Prostate gland (tissue), 2 donors: ENCODE results near the gene DLK1. TPM values are rescaled to one million over a fixed set of nuclear protein-coding genes. Genes with fewer than 3 reads are reported as not detected.

ENCODE experiments used
- DNase-seq: peaks from one replicate; pipeline ENCODE4 v3.0.0-alpha.2; 2019; ENCODE audit warnings: low spot score
- H3K27ac ChIP-seq, 2 donors: fragments of 200-600 bp; sonication (generic); 2 replicates each; pipeline ENCODE4 v1.5.1; 2017 to 2019
- H3K27me3 ChIP-seq: fragments of 200-600 bp; sonication (generic); replicated peaks from 2 replicates; pipeline ENCODE4 v1.5.1; 2019; ENCODE audit not compliant: insufficient read depth
- H3K36me3 ChIP-seq, 2 donors: fragments of 200-600 bp; sonication (generic); 1 replicate in 1 of 2; 2 replicates in 1 of 2; pipeline versions ENCODE4 v1.5.1 to v1.8.1; 2017 to 2019
- H3K4me1 ChIP-seq: fragments of 200-600 bp; sonication (generic); replicated peaks from 2 replicates; pipeline ENCODE4 v1.5.1; 2019
- H3K4me3 ChIP-seq, 2 donors: fragments of 200-600 bp; sonication (generic); 2 replicates each; pipeline ENCODE4 v1.5.1; 2017 to 2019
- H3K9me3 ChIP-seq: fragments of 200-600 bp; sonication (generic); 2 replicates; pipeline ENCODE4 v1.5.1; 2017
- CTCF ChIP-seq, 4 experiments: fragments of 200-600 bp in 2 of 4; fragments of 450-650 bp in 2 of 4; sonication (generic) in 2 of 4; IDR thresholded peaks; 1 replicate in 3 of 4; 2 replicates in 1 of 4; pipeline ENCODE4 v1.5.1; 2016 to 2019; ENCODE audit warnings: antibody characterized with exemption in 4 of 4, mild to moderate bottlenecking in 2 of 4, moderate library complexity in 2 of 4
- POLR2A ChIP-seq: fragments of 450-650 bp; IDR thresholded peaks from one replicate; pipeline ENCODE4 v1.6.1; 2016; ENCODE audit warnings: antibody characterized with exemption, mild to moderate bottlenecking
- POLR2AphosphoS5 ChIP-seq: sonication (generic); formaldehyde crosslinking; IDR thresholded peaks from one replicate; pipeline ENCODE4 v1.6.1; 2017; ENCODE audit warnings: antibody characterized with exemption
- WGBS: methylation state at CpG from one replicate; pipeline ENCODE4 v1.1.5; 2018; 5-methylcytosine and 5-hydroxymethylcytosine counted together
- intact Hi-C: fragments of 100-400 bp; cut with DNase I; formaldehyde crosslinking; loops from one replicate; pipeline ENCODE4 v1.14.2; 2022
- total RNA-seq, 2 donors: library from RNA; depleted of rRNA; stranded (reverse); fragments of >200 nt; gene quantifications; one replicate each; pipeline ENCODE4 v1.1.0, GENCODE V29; 2016

The DLK1 gene
- total RNA-seq, 2 donors from 2014 or later: 0.14 to 100.0 TPM

- intact Hi-C loops: no loop called here
- Histone ChIP-seq H3K27ac (no peak overlapping the region), H3K27me3 (no peaks in the 10 kb centered on the region), H3K9me3 (no peaks in the 10 kb centered on the region), H3K4me3 (no peak overlapping the region), H3K4me1 (no peaks in the 10 kb centered on the region), H3K36me3 (no peaks in the 10 kb centered on the region)
- 87% methylated on average over 12 of the region's 12 CpGs for WGBS
- TF ChIP-seq POLR2A: no peak
- TF ChIP-seq POLR2AphosphoS5: no peak
- no peak for TF ChIP-seq CTCF (IDR thresholded peaks at IDR 0.05)
- no peak for DNase-seq
These were observed 9.3 kb upstream of the DLK1 start for GRCh38 chr14:100717386-100717785.

DNA sequence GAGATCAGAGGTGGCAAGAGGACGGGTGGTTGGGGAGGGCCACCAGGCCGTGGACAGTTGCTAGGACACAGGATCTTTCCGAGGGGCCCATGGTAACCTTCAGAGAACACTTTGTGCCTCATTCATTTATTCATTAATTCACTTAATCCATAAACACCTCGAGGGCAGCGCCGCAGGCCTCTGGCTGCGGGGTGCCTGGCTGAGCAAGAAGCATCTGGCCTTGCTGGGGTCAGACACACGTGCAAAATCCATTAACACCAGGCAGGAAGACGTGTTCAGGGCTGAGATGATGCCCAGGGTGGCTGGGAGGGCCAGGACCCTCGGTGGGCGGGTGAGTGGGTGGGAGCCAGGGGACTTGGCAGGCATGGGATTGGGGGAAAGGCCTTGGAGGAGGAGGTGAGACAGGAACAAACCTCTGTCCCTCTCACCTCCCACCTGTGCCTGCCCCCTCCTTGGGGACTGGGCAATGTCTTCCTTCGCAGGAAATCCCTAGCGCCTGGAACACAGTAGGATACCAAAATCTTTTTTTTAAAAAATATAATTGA lies 6.6 kb upstream of the DLK1 start:
- Histone ChIP-seq H3K9me3 (no peaks in the 10 kb centered on the region), H3K27ac (no peak overlapping the region), H3K4me3 (no peak overlapping the region), H3K4me1 (no peaks in the 10 kb centered on the region), H3K27me3 (no peaks in the 10 kb centered on the region), H3K36me3 (no peaks in the 10 kb centered on the region)
- WGBS: 94% methylated on average over 11 of the region's 13 CpGs
- DNase-seq: no peak
- intact Hi-C loops: no loop called here
- TF ChIP-seq POLR2AphosphoS5: no peak
- no peak for TF ChIP-seq POLR2A
- no peak for TF ChIP-seq CTCF (IDR thresholded peaks at IDR 0.05)

DNA sequence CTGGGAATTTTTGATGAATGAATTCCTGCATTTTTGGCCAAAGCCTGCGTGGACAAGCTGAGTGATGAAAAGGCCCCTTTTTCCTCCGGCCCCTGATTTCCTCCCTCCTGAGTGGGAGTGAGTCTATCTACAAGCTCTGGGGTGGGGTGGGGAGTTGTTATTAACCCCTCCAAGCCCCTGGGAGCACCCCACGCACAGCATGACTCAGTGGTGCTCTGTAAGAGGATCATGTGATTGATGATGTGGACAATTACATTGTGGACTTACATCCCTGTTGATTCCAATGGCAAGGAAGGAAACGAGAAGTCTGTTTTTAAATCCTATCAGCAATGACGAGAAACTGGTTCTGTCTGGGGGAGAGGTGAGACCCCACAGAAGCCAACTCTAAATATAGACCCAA lies 5.1 kb upstream of the DLK1 start:
- no peak overlapping the region for H3K4me3 ChIP-seq
- no peaks in the 10 kb centered on the region for H3K9me3 ChIP-seq
- no peaks in the 10 kb centered on the region for H3K4me1 ChIP-seq
- no peak for TF ChIP-seq POLR2A
- TF ChIP-seq POLR2AphosphoS5: no peak
- TF ChIP-seq CTCF (IDR thresholded peaks at IDR 0.05): no peak
- no peaks in the 10 kb centered on the region for H3K36me3 ChIP-seq
- no peak overlapping the region for H3K27ac ChIP-seq
- no peak for DNase-seq
- no peaks in the 10 kb centered on the region for H3K27me3 ChIP-seq
- 82% methylated on average over 5 of the region's 5 CpGs for WGBS
- intact Hi-C loops: no loop called here

- H3K4me1 ChIP-seq: no peaks in the 10 kb centered on the region
- no peak overlapping the region for H3K27ac ChIP-seq
- peaks cover 7% of the 10 kb centered on the region for H3K27me3 ChIP-seq
- no peak overlapping the region for H3K4me3 ChIP-seq
- no peak for TF ChIP-seq POLR2A
- no peak for TF ChIP-seq POLR2AphosphoS5
- TF ChIP-seq CTCF (IDR thresholded peaks at IDR 0.05): no peak
- WGBS: 92% methylated on average over 5 of the region's 5 CpGs
- no peaks in the 10 kb centered on the region for H3K9me3 ChIP-seq
- intact Hi-C loops: no loop called here
- DNase-seq: no peak
- H3K36me3 ChIP-seq: no peaks in the 10 kb centered on the region
These were observed 4.3 kb upstream of the DLK1 start for GRCh38 chr14:100722367-100722766.

GRCh38 chr14:100723135-100723829 lies 3.4 kb upstream of the DLK1 start:
- intact Hi-C loops: no loop called here
- TF ChIP-seq POLR2A (no peak), CTCF (IDR thresholded peaks at IDR 0.05) (no peak), POLR2AphosphoS5 (no peak)
- peaks cover 12% of the 10 kb centered on the region for H3K27me3 ChIP-seq
- no peaks in the 10 kb centered on the region for H3K36me3 ChIP-seq
- H3K27ac ChIP-seq: no peak overlapping the region
- no peaks in the 10 kb centered on the region for H3K4me1 ChIP-seq
- H3K4me3 ChIP-seq: no peak overlapping the region
- WGBS: 63% methylated on average over 21 of the region's 21 CpGs
- no peak for DNase-seq
- no peaks in the 10 kb centered on the region for H3K9me3 ChIP-seq
